HUES64 (cell line): ENCODE data around the gene DISC1. TPM values are rescaled to one million over a fixed set of nuclear protein-coding genes. Genes with fewer than 3 reads are reported as not detected.
"Not testable (repeated sequence)": the region's sequence is repeated elsewhere in the genome, so short reads cannot be mapped to it uniquely, and the experiment has no call there.

ENCODE experiments used
- H3K27ac ChIP-seq: 2 replicates; pipeline ENCODE4 v1.7.0; 2013; ENCODE audit warnings: low read depth, low read length, inconsistent platforms
- H3K27me3 ChIP-seq: 2 replicates; pipeline ENCODE4 v1.6.1; 2013; ENCODE audit warnings: mild to moderate bottlenecking, low read length; ENCODE audit not compliant: insufficient read depth
- H3K36me3 ChIP-seq: 2 replicates; pipeline ENCODE4 v1.6.1; 2013; ENCODE audit warnings: mild to moderate bottlenecking, low read length; ENCODE audit not compliant: insufficient read depth
- H3K4me1 ChIP-seq: 2 replicates; pipeline ENCODE4 v1.6.1; 2013; ENCODE audit warnings: mild to moderate bottlenecking, low read length, moderate library complexity; ENCODE audit not compliant: insufficient read depth
- H3K4me3 ChIP-seq: 2 replicates; pipeline ENCODE4 v1.5.1; 2013; ENCODE audit warnings: mild to moderate bottlenecking, low read length, moderate library complexity
- H3K9ac ChIP-seq: 2 replicates; pipeline ENCODE4 v1.6.1; 2013; ENCODE audit warnings: mild to moderate bottlenecking, low read depth, low read length
- H3K9me3 ChIP-seq: 2 replicates; pipeline ENCODE4 v1.6.1; 2013; ENCODE audit warnings: low read depth, low read length; ENCODE audit not compliant: insufficient read depth
- whole genome bisulfite sequencing: fragments of 150-250, 120-280 bp; methylation state at CpG from one replicate; pipeline ENCODE4 v1.1.7; 2013; ENCODE audit warnings: missing lambda C conversion rate; 5-methylcytosine and 5-hydroxymethylcytosine counted together
- polyA plus RNA-seq, 2 experiments: library from polyadenylated mRNA; stranded (reverse); fragments of 50-300 nt; gene quantifications; one replicate each; pipeline ENCODE4 v1.2.3, GENCODE V29; 2013

DISC1 gene
- polyA plus RNA-seq (2013, experiment 1 of 2) = 1.3 TPM
- 2.3 TPM for polyA plus RNA-seq (2013, experiment 2 of 2)

- Histone ChIP-seq H3K9me3 (no peaks in the 10 kb centered on the region), H3K4me3 (peak within 1 kb of the TSS; percentile 81), H3K9ac (peak within 1 kb of the TSS; percentile 50), H3K36me3 (no peaks in the 10 kb centered on the region), H3K27ac (no peak within 1 kb of the TSS), H3K4me1 (peaks cover 9% of the 10 kb centered on the region), H3K27me3 (peaks cover 37% of the 10 kb centered on the region)
- under 1% methylated on average over 35 of the region's 38 CpGs for WGBS
Measured at GRCh38 chr1:231626535-231626950, at the start of gene DISC1. Gene DISC1 (plus strand): TSS chr1:231626790. CDS start chr1:231626868, 78 bp downstream.

- Histone ChIP-seq H3K4me1 (no peaks in the 10 kb centered on the region), H3K4me3 (no peak overlapping the region), H3K9ac (no peak overlapping the region), H3K9me3 (no peaks in the 10 kb centered on the region), H3K27me3 (no peaks in the 10 kb centered on the region), H3K27ac (no peak overlapping the region), H3K36me3 (no peaks in the 10 kb centered on the region)
- 97% methylated on average over 9 of the region's 11 CpGs for WGBS
Measured at GRCh38 chr1:231576804-231577718, 49.5 kb upstream of the DISC1 start.

GRCh38 chr1:231580874-231581273 is 45.7 kb upstream of the DISC1 start:
- Histone ChIP-seq H3K4me1 (no peaks in the 10 kb centered on the region), H3K4me3 (no peak overlapping the region), H3K27ac (no peak overlapping the region), H3K36me3 (no peaks in the 10 kb centered on the region), H3K27me3 (no peaks in the 10 kb centered on the region), H3K9me3 (no peaks in the 10 kb centered on the region), H3K9ac (no peak overlapping the region)
- WGBS = 100% methylated on average over 1 of the region's 1 CpG

DNA sequence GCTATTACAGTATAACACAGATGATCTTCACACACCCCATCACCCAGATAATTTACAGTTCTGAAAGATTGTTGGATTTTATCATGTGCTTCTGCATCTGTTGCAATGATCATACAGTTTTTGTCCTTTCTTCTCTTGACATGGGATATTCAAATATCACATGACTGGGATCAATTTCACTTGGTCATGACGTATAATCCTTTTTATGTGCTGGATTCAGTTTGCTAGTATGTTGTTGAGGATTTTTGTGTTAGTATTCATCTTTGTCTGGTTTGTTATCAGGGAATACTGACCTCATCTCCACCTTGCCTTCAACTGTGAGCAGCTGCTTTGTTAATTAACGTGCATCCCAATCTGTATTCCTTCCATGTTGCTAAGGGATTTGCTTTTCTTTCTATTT is 44.7 kb upstream of the DISC1 start:
- Histone ChIP-seq H3K4me1 (no peaks in the 10 kb centered on the region), H3K9ac (no peak overlapping the region), H3K36me3 (no peaks in the 10 kb centered on the region), H3K4me3 (no peak overlapping the region), H3K9me3 (no peaks in the 10 kb centered on the region), H3K27me3 (no peaks in the 10 kb centered on the region), H3K27ac (no peak overlapping the region)
- WGBS = 87% methylated on average over 2 of the region's 2 CpGs

DNA sequence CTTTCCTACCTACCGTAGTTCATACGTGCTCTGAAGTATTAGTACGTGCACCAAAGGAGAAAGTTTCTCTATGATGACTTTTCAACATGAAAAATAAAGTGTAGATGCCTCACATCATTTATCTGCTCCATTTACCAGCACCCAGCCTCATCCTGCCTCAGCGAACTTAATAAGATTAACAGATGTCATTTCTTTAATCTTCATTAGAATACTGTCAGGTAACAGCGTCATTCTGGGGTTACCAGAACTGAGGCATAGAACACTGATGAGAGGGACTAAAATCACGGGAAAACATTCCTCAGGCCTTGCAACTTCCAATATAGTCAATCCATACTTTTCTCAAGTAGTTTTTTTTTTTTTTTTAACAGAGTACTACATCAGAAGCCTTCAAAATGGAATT is 43.2 kb upstream of the DISC1 start:
- 97% methylated on average over 6 of the region's 6 CpGs for WGBS
- Histone ChIP-seq H3K9me3 (no peaks in the 10 kb centered on the region), H3K4me3 (no peak overlapping the region), H3K4me1 (no peaks in the 10 kb centered on the region), H3K27ac (no peak overlapping the region), H3K36me3 (no peaks in the 10 kb centered on the region), H3K9ac (no peak overlapping the region), H3K27me3 (no peaks in the 10 kb centered on the region)

DNA sequence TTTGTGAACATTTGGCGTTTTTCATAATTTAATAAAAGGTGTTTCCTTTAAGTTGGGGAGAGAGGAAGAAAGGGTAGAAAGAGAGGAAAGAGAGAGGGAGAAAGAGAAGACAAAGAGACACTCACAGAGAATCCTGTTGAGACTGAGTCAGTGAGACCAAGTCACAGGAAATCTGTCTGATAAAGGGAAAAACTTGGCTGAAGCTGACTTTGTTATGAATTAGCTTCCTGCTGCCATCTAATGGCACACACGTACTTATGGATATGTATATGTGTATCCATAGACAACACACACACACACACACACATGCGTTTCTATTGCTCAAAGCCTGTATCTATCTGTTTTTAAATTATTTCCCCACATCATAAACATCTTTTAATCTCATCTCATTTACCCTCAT is 42.5 kb upstream of the DISC1 start:
- WGBS = 91% methylated on average over 1 of the region's 3 CpGs

GRCh38 chr1:231584921-231585320 is 41.7 kb upstream of the DISC1 start:
- Histone ChIP-seq H3K36me3 (no peaks in the 10 kb centered on the region), H3K27ac (no peak overlapping the region), H3K27me3 (no peaks in the 10 kb centered on the region), H3K4me3 (no peak overlapping the region), H3K4me1 (no peaks in the 10 kb centered on the region), H3K9ac (no peak overlapping the region), H3K9me3 (no peaks in the 10 kb centered on the region)
- 93% methylated on average over 3 of the region's 5 CpGs for WGBS

More for the DNA sequence above, 42.5 kb upstream of the DISC1 start:
- no peak overlapping the region for H3K9ac ChIP-seq
- no peaks in the 10 kb centered on the region for H3K9me3 ChIP-seq
- no peak overlapping the region for H3K4me3 ChIP-seq
- H3K4me1 ChIP-seq = no peaks in the 10 kb centered on the region
- no peak overlapping the region for H3K27ac ChIP-seq
- no peaks in the 10 kb centered on the region for H3K36me3 ChIP-seq
- H3K27me3 ChIP-seq = no peaks in the 10 kb centered on the region

GRCh38 chr1:231590453-231591198 is 36.0 kb upstream of the DISC1 start:
- H3K9me3 ChIP-seq = no peaks in the 10 kb centered on the region
- 43% methylated on average over 11 of the region's 12 CpGs for WGBS

DNA sequence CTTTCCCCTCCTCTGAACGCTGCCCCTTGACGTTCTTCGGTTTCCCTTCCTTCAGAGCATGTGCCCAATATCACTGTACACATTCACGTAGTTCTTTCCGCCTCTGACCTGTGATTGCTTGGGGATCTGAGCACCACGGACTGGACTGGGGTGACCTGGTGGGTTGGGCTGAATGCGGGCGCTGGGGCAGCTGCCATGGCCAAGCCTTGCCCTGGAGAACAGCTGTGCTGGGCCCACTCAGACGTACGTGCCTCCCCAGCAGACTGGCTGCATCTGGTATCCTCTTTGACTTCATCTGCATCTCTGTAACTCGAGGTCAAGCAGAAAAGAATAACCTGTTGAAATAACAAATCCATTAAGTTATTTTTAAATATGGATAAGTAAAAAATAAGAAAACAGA is 35.1 kb upstream of the DISC1 start:
- no peak overlapping the region for H3K9ac ChIP-seq
- H3K9me3 ChIP-seq = no peaks in the 10 kb centered on the region
- no peaks in the 10 kb centered on the region for H3K36me3 ChIP-seq
- H3K4me1 ChIP-seq = peaks cover 5% of the 10 kb centered on the region
- H3K4me3 ChIP-seq = no peak overlapping the region
- WGBS = 82% methylated on average over 11 of the region's 11 CpGs
- H3K27me3 ChIP-seq = no peaks in the 10 kb centered on the region
- H3K27ac ChIP-seq = no peak overlapping the region

More at GRCh38 chr1:231590453-231591198, 36.0 kb upstream of the DISC1 start:
- H3K36me3 ChIP-seq = no peaks in the 10 kb centered on the region
- no peaks in the 10 kb centered on the region for H3K4me1 ChIP-seq
- no peak overlapping the region for H3K9ac ChIP-seq
- H3K27me3 ChIP-seq = no peaks in the 10 kb centered on the region
- H3K4me3 ChIP-seq = no peak overlapping the region
- no peak overlapping the region for H3K27ac ChIP-seq

DNA sequence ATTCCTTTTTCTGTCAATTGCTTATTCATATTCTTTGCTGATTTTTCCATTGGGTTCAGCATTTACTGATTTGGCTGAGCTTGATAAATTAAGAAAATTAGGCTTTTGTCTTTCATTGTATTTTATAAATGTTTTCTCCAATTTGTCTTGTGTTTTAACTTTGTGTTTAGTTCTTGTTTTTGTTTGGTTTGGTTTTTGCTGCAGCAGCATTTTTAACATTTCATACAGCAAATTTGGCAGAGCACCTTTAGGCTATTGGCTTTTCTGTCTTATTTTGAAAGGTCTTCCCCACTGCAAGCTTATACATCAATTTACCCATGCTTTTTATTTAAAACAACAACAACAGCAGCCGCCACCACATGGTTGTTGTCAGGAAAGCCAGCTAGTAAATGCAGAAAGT is 33.8 kb upstream of the DISC1 start:
- H3K4me3 ChIP-seq = no peak overlapping the region
- WGBS = no CpG with 5 or more reads among the region's 1 CpG

DNA sequence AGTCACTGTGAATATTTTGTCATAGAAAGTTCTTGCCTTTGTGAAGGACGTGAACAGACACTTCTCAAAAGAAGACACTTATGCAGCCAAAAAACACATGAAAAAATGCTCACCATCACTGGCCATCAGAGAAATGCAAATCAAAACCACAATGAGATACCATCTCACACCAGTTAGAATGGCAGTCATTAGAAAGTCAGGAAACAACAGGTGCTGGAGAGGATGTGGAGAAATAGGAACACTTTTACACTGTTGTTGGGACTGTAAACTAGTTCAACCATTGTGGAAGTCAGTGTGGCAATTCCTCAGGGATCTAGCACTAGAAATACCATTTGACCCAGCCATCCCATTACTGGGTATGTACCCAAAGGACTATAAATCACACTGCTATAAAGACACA is 33.3 kb upstream of the DISC1 start:
- H3K9ac ChIP-seq, H3K36me3 ChIP-seq, H3K4me3 ChIP-seq, H3K27ac ChIP-seq, H3K4me1 ChIP-seq, H3K9me3 ChIP-seq, H3K27me3 ChIP-seq: not testable (repeated sequence)
- 100% methylated on average over 1 of the region's 1 CpG for WGBS

More for the DNA sequence above, 33.8 kb upstream of the DISC1 start:
- Histone ChIP-seq H3K9ac (no peak overlapping the region), H3K27ac (no peak overlapping the region), H3K4me1 (peaks cover 9% of the 10 kb centered on the region), H3K36me3 (no peaks in the 10 kb centered on the region), H3K27me3 (no peaks in the 10 kb centered on the region), H3K9me3 (no peaks in the 10 kb centered on the region)
